ENCODE measurements around the gene ACSS1. TPM values are rescaled to one million over a fixed set of nuclear protein-coding genes. Genes with fewer than 3 reads are reported as not detected.
A peak's percentile ranks its signal among the peaks of the same experiment; 100 is the strongest.

The ACSS1 gene
- total and polyA plus RNA-seq, 12 donors, result 7.2 to 97.3 (median 16.9) TPM

DNA sequence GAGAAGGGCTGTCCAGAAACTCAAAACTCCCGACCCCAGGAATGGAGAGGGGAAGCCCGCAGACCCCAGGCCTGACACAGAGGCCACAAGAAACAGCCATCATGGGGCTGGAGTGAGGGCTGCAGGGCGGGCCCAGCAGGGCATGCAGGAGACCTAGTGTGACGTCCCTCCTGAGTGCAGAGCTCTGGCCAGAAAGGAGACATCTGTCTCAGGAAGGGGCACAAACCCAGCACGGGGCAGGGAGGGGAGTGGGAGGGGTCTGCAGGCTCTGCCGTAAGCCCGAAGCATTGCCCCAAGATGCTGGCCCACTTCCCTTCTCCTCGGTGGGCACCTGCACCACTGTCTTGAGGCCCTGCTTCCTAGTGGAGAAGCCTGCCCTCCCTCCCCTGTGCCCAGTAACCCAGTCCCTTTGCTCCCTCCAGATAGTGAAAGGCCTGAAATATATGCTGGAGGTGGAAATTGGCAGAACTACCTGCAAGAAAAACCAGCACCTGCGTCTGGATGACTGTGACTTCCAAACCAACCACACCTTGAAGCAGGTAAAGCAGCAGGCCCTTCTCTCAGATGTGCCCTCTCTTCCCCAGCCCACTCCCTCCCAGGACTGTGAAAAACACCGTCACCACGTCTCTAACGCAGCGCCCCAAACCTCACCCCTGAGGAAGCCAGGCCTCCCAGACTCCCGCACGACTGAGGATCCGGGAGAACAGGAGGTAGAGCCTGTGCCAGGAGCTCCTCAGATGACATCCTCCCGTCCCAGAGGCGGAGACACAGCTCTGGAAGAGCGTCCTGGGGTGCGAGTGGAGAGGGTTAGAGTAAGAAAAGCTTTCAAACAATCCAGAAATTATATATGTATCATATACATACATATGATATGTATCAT is 99.2 kb downstream of the ACSS1 start:
- no peak for TF ChIP-seq POLR2A (IDR thresholded peaks at IDR 0.05)
- TF ChIP-seq, protein P1, sequence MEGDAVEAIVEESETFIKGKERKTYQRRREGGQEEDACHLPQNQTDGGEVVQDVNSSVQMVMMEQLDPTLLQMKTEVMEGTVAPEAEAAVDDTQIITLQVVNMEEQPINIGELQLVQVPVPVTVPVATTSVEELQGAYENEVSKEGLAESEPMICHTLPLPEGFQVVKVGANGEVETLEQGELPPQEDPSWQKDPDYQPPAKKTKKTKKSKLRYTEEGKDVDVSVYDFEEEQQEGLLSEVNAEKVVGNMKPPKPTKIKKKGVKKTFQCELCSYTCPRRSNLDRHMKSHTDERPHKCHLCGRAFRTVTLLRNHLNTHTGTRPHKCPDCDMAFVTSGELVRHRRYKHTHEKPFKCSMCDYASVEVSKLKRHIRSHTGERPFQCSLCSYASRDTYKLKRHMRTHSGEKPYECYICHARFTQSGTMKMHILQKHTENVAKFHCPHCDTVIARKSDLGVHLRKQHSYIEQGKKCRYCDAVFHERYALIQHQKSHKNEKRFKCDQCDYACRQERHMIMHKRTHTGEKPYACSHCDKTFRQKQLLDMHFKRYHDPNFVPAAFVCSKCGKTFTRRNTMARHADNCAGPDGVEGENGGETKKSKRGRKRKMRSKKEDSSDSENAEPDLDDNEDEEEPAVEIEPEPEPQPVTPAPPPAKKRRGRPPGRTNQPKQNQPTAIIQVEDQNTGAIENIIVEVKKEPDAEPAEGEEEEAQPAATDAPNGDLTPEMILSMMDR (IDR thresholded peaks at IDR 0.05), result no peak
- peaks cover 0 to 44% of the 10 kb centered on the region in 2 donors for H3K36me3 ChIP-seq (replicated peaks in 1 of 2)
- no peaks in the 10 kb centered on the region for H3K4me1 ChIP-seq (replicated peaks in 1 of 2)
- H3K4me3 ChIP-seq, result no peak overlapping the region
- no peak overlapping the region for H3K27ac ChIP-seq
- 82 to 90% (median 89%) methylated on average over 20 of the region's 20 CpGs for WGBS, 4 donors
- intact Hi-C loops (cut with DNase I), result no loop called here
- H3K9me3 ChIP-seq (replicated peaks in 1 of 3), result no peaks in the 10 kb centered on the region
- DNase-seq, result peak in 2 of 7 donors; percentile 15 to 35
- no peaks in the 10 kb centered on the region for H3K27me3 ChIP-seq

- no peak overlapping the region for H3K4me3 ChIP-seq
- 93 to 96% (median 95%) methylated on average over 7 to 18 of the region's 18 CpGs for WGBS, 4 donors
- peak in 2 of 7 donors; percentile 15 to 30 for DNase-seq
- intact Hi-C loops (cut with DNase I), result no loop called here
- peaks cover 0 to 33% of the 10 kb centered on the region in 2 donors for H3K36me3 ChIP-seq (replicated peaks in 1 of 2)
- no peaks in the 10 kb centered on the region for H3K4me1 ChIP-seq (replicated peaks in 1 of 2)
- H3K27me3 ChIP-seq, result no peaks in the 10 kb centered on the region
- H3K9me3 ChIP-seq (replicated peaks in 1 of 3), result no peaks in the 10 kb centered on the region
- no peak for TF ChIP-seq POLR2A (IDR thresholded peaks at IDR 0.05)
- TF ChIP-seq, protein P1 (IDR thresholded peaks at IDR 0.05), result no peak
- no peak overlapping the region for H3K27ac ChIP-seq
These were observed 100.5 kb downstream of the ACSS1 start for GRCh38 chr20:24957326-24958016.

Small RNA genes within 50 kb of the gene (small RNA-seq; reads per million reads assigned to genes)
- gene RNU6-1257P, result 0 reads per million in 2 donors

Other genes starting within 250 kb of the ACSS1 start
- gene CST7, start 108.9 kb downstream of the ACSS1 start, total RNA-seq, result 1 to 10 TPM in 2 of 9 donors, under 1 TPM in 7; 0.17 to 4.1 (median 0.69) TPM
- gene CST7, start 108.9 kb downstream of the ACSS1 start, polyA plus RNA-seq, result 1 to 10 TPM; 1.1 to 2.2 (median 1.8) TPM
- gene APMAP, start 65.4 kb downstream of the ACSS1 start, total RNA-seq, result 100 to 1,000 TPM in 1 of 9 donors, 10 to 100 TPM in 8; 45.8 to 110 (median 74.6) TPM
- gene APMAP, start 65.4 kb downstream of the ACSS1 start, polyA plus RNA-seq, result 10 to 100 TPM; 30.3 to 65.0 (median 51.3) TPM
- 1 to 10 TPM in 1 of 9 donors, under 1 TPM in 7, not detected in 1; 0.06 to 2.2 (median 0.52) TPM for gene VSX1, start 24.0 kb upstream of the ACSS1 start, total RNA-seq
- gene VSX1, start 24.0 kb upstream of the ACSS1 start, polyA plus RNA-seq, result under 1 TPM; 0.37 to 0.73 (median 0.48) TPM
- 100 to 1,000 TPM in 5 of 9 donors, 10 to 100 TPM in 4; 51.0 to 120 (median 107) TPM for gene ENTPD6, start 137.6 kb upstream of the ACSS1 start, total RNA-seq
- gene ENTPD6, start 137.6 kb upstream of the ACSS1 start, polyA plus RNA-seq, result 100 to 1,000 TPM in 2 of 3 donors, 10 to 100 TPM in 1; 30.9 to 260 (median 153) TPM
- 100 to 1,000 TPM in 3 of 9 donors, 10 to 100 TPM in 6; 25.4 to 118 (median 80.9) TPM for gene PYGB, start 189.9 kb upstream of the ACSS1 start, total RNA-seq
- gene PYGB, start 189.9 kb upstream of the ACSS1 start, polyA plus RNA-seq, result 10 to 100 TPM; 15.7 to 80.0 (median 35.9) TPM